Smooth muscle cell (in vitro differentiated cells): ENCODE data around the gene UVRAG. TPM values are rescaled to one million over a fixed set of nuclear protein-coding genes. Genes with fewer than 3 reads are reported as not detected.

Experiments
- DNase-seq: peaks from one replicate; lab custom pipeline; 2025; ENCODE audit not compliant: unreplicated experiment; lab: John Stamatoyannopoulos, UW
- H2AFZ ChIP-seq: fragments of 200-600 bp; sonication (generic); 2 replicates; pipeline ENCODE4 v1.6.0; 2016; ENCODE audit warnings: antibody characterized with exemption, low read depth, mild to moderate bottlenecking
- H3F3A ChIP-seq: fragments of 200-600 bp; sonication (generic); 2 replicates; pipeline ENCODE4 v1.6.0; 2017; ENCODE audit warnings: antibody characterized with exemption, low read depth
- H3K27ac ChIP-seq: fragments of 200-600 bp; sonication (generic); 2 replicates; pipeline ENCODE4 v1.5.1; 2016; ENCODE audit warnings: low read depth, mild to moderate bottlenecking
- H3K27me3 ChIP-seq: fragments of 200-600 bp; sonication (generic); 2 replicates; pipeline ENCODE4 v1.6.1; 2016; ENCODE audit warnings: low read depth, mild to moderate bottlenecking
- H3K36me3 ChIP-seq: fragments of 200-600 bp; sonication (generic); 2 replicates; pipeline ENCODE4 v1.5.1; 2016; ENCODE audit warnings: low read depth
- H3K4me1 ChIP-seq: fragments of 200-600 bp; sonication (generic); 2 replicates; pipeline ENCODE4 v1.5.1; 2016; ENCODE audit warnings: low read depth
- H3K4me2 ChIP-seq: fragments of 200-600 bp; sonication (generic); 2 replicates; pipeline ENCODE4 v1.6.0; 2016; ENCODE audit warnings: mild to moderate bottlenecking
- H3K4me3 ChIP-seq: fragments of 200-600 bp; sonication (generic); 2 replicates; pipeline ENCODE4 v1.5.1; 2016; ENCODE audit warnings: mild to moderate bottlenecking
- H3K79me2 ChIP-seq: fragments of 200-600 bp; sonication (generic); 2 replicates; pipeline ENCODE4 v1.6.0; 2016; ENCODE audit warnings: low read depth, mild to moderate bottlenecking
- H3K9ac ChIP-seq: fragments of 200-600 bp; sonication (generic); 2 replicates; pipeline ENCODE4 v1.6.0; 2016; ENCODE audit warnings: low read depth
- H3K9me3 ChIP-seq: fragments of 200-600 bp; sonication (generic); replicated peaks from 2 replicates; pipeline ENCODE4 v1.5.1; 2016; ENCODE audit warnings: low read depth
- H4K20me1 ChIP-seq: fragments of 200-600 bp; sonication (generic); 2 replicates; pipeline ENCODE4 v1.6.0; 2016; ENCODE audit warnings: low read depth
- WGBS: methylation state at CpG from one replicate; pipeline ENCODE4 v1.1.7; 2016; ENCODE audit warnings: low lambda C conversion rate; 5-methylcytosine and 5-hydroxymethylcytosine counted together
- polyA plus RNA-seq: library from polyadenylated mRNA; unstranded; fragments of >200 nt; fragmentation: Nextera tagmentation; extraction: Ambion mirVana; gene quantifications from 2 replicates; pipeline ENCODE4 v1.2.1, GENCODE V29; 2016
- total RNA-seq: library from RNA; depleted of rRNA; stranded (reverse); fragments of >200 nt; gene quantifications from 2 replicates; pipeline ENCODE4 v1.2.3, GENCODE V29; 2014
- TF ChIP-seq, protein P1 (sequence below): fragments of 200-600 bp; sonication (generic); IDR thresholded peaks from 2 replicates; pipeline ENCODE4 v1.5.1; 2017; ENCODE audit warnings: borderline replicate concordance, mild to moderate bottlenecking, antibody characterized with exemption; ENCODE audit not compliant: insufficient read depth, poor library complexity, severe bottlenecking

UVRAG gene
- total and polyA plus RNA-seq, 2 experiments from 2014 or later, result 12.9 to 20.2 TPM

DNA sequence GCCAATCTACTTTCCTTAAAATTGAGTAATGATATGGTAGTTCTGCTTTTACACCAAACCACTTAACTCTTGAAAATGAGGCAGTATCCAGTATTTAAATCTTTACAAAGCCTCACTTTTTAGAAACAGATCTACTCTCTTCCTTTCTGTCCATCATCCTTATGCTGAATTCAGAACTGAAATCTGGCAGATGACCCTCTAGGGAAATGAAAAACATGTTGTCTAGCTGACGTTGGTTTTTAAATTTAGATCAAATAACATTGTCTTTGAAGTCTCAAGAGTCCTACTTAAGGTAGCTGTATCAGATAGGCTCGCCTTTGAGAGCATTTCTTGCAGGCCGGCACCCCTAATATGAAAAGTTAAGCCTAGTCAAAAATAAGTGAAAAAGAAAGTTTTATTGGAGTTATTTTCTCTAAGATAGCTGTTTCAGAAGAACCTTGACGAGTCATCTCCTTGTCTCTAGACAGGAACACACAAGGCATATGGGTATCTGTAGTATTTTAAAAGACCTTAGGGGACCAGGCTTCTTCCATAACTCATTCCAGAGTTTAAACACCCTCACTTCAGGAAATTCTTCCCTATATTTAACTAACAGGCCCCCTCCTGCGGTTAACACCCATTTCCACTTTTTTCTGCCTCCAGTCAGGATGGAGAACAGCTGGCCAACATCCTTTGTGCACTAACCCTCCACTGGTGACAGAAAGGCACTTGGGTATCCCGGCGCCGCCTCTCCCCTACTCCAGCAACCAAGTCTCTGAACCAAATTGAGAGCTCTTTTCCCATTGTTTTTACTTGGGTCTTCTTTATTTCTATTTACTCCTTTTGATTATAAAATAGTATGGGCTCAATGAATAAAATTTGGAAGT is 310.1 kb downstream of the UVRAG start:
- no peaks in the 10 kb centered on the region for H3K9me3 ChIP-seq
- no peak overlapping the region for H3K9ac ChIP-seq
- H3K36me3 ChIP-seq, result no peaks in the 10 kb centered on the region
- H3K27me3 ChIP-seq, result no peaks in the 10 kb centered on the region
- TF ChIP-seq, protein P1, sequence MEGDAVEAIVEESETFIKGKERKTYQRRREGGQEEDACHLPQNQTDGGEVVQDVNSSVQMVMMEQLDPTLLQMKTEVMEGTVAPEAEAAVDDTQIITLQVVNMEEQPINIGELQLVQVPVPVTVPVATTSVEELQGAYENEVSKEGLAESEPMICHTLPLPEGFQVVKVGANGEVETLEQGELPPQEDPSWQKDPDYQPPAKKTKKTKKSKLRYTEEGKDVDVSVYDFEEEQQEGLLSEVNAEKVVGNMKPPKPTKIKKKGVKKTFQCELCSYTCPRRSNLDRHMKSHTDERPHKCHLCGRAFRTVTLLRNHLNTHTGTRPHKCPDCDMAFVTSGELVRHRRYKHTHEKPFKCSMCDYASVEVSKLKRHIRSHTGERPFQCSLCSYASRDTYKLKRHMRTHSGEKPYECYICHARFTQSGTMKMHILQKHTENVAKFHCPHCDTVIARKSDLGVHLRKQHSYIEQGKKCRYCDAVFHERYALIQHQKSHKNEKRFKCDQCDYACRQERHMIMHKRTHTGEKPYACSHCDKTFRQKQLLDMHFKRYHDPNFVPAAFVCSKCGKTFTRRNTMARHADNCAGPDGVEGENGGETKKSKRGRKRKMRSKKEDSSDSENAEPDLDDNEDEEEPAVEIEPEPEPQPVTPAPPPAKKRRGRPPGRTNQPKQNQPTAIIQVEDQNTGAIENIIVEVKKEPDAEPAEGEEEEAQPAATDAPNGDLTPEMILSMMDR, result no peak
- peaks cover 16% of the 10 kb centered on the region for H3K4me1 ChIP-seq
- WGBS, result 91% methylated on average over 8 of the region's 8 CpGs
- DNase-seq, result no peak
- no peak overlapping the region for H3K4me2 ChIP-seq
- no peak overlapping the region for H2AFZ ChIP-seq
- H3K79me2 ChIP-seq, result no peaks in the 10 kb centered on the region
- H3F3A ChIP-seq, result no peaks in the 10 kb centered on the region
- H4K20me1 ChIP-seq, result peaks cover 21% of the 10 kb centered on the region
- H3K27ac ChIP-seq, result no peak overlapping the region
- H3K4me3 ChIP-seq, result no peak overlapping the region

DNA sequence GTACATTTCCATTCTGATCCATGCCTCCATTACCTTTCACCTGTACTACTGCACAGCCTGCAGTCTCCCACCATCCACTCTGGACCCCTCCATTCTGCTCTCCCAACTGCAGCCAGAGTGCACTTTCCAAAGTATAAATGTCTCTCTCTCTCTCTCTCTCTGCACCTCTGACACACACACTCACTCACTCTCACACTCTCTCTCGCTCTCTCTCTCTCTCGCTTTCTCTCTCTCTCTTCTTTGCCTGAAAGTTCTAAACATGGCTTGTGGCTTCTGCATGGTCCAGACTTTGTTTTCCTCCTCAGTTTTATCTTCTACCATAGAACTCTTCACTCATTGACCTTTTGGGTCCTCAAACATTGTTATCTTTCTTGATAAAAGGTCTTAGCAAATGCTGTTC is 314.7 kb downstream of the UVRAG start:
- no peak overlapping the region for H3K27ac ChIP-seq
- 100% methylated on average over 2 of the region's 2 CpGs for WGBS
- H3K79me2 ChIP-seq, result no peaks in the 10 kb centered on the region
- H3K27me3 ChIP-seq, result no peaks in the 10 kb centered on the region
- H3K4me2 ChIP-seq, result no peak overlapping the region
- no peaks in the 10 kb centered on the region for H3K36me3 ChIP-seq
- H3K4me1 ChIP-seq, result peaks cover 4% of the 10 kb centered on the region
- no peak overlapping the region for H3K9ac ChIP-seq
- H3F3A ChIP-seq, result no peaks in the 10 kb centered on the region
- H2AFZ ChIP-seq, result no peak overlapping the region
- TF ChIP-seq, protein P1, result no peak
- DNase-seq, result no peak
- H4K20me1 ChIP-seq, result peaks cover 17% of the 10 kb centered on the region
- no peaks in the 10 kb centered on the region for H3K9me3 ChIP-seq
- H3K4me3 ChIP-seq, result no peak overlapping the region

- TF ChIP-seq, protein P1, result no peak
- 56% methylated on average over 2 of the region's 2 CpGs for WGBS
- no peak for DNase-seq
Observed at GRCh38 chr11:76131142-76131541, 316.1 kb downstream of the UVRAG start.

More at GRCh38 chr11:76131142-76131541, 316.1 kb downstream of the UVRAG start:
- Histone ChIP-seq H3K9me3 (no peaks in the 10 kb centered on the region), H3K4me3 (no peak overlapping the region), H3K4me1 (peaks cover 4% of the 10 kb centered on the region), H3K79me2 (no peaks in the 10 kb centered on the region), H3F3A (no peaks in the 10 kb centered on the region), H4K20me1 (peaks cover 17% of the 10 kb centered on the region), H3K9ac (no peak overlapping the region), H3K36me3 (no peaks in the 10 kb centered on the region), H3K4me2 (peak overlapping the region; percentile 39), H2AFZ (no peak overlapping the region), H3K27ac (no peak overlapping the region), H3K27me3 (no peaks in the 10 kb centered on the region)
